SU-DHL-6 (cell line): ENCODE measurements around the gene CDK14.

Experiments
- EZH2phosphoT487 ChIP-seq: fragments of 200-600 bp; sonication (generic), shearing (Covaris generic); conservative IDR thresholded peaks from 2 replicates; pipeline ENCODE4 v1.6.1; 2018; ENCODE audit warnings: mild to moderate bottlenecking, antibody characterized with exemption, low read length, moderate library complexity, mixed read lengths
- TF ChIP-seq, protein P1 (sequence below): fragments of 200-600 bp; sonication (generic); IDR thresholded peaks from one replicate; pipeline ENCODE4 v1.5.1; 2017; ENCODE audit warnings: antibody characterized with exemption, mild to moderate bottlenecking, low read length, moderate library complexity; ENCODE audit not compliant: insufficient read depth, poor library complexity, severe bottlenecking

DNA sequence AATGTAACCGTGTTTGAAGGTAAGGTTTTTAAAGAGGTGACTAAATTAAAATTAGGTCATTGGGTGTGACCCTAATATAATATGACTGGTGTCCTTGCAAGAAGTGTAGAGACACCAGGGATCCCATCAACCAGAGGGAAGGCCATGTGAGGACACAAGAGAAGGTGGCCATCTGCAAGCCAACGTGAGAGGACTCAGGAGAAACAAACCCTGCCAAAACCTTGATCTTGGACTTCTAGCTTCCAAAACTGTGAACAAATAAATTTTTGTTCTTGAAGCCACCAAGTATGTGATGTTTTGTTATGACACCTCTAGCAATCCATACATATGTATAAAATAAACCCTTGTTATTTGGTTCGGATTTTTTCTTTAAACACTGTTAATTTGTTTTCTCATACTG, 144.3 kb downstream of the CDK14 start:
- TF ChIP-seq, protein P1, sequence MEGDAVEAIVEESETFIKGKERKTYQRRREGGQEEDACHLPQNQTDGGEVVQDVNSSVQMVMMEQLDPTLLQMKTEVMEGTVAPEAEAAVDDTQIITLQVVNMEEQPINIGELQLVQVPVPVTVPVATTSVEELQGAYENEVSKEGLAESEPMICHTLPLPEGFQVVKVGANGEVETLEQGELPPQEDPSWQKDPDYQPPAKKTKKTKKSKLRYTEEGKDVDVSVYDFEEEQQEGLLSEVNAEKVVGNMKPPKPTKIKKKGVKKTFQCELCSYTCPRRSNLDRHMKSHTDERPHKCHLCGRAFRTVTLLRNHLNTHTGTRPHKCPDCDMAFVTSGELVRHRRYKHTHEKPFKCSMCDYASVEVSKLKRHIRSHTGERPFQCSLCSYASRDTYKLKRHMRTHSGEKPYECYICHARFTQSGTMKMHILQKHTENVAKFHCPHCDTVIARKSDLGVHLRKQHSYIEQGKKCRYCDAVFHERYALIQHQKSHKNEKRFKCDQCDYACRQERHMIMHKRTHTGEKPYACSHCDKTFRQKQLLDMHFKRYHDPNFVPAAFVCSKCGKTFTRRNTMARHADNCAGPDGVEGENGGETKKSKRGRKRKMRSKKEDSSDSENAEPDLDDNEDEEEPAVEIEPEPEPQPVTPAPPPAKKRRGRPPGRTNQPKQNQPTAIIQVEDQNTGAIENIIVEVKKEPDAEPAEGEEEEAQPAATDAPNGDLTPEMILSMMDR = no peak
- no peak for TF ChIP-seq EZH2phosphoT487
